ENCODE results near the gene TNKS1BP1. TPM values are rescaled to one million over a fixed set of nuclear protein-coding genes. Genes with fewer than 3 reads are reported as not detected.

TNKS1BP1 gene
- total RNA-seq, 1 experiment from 2014 or later: 218 TPM

- CTCF ChIA-PET: no interaction called here
- no peaks in the 10 kb centered on the region for H3K9me3 ChIP-seq (ENCODE audit: insufficient read depth, low read depth)
- H3F3A ChIP-seq (ENCODE audit: insufficient read depth, low read depth): no peaks in the 10 kb centered on the region; the same call in 1 of the 2 replicates
- intact Hi-C loops (cut with micrococcal nuclease; ENCODE audit: unreplicated experiment): no loop called here
- POLR2A ChIA-PET (ENCODE audit: unreplicated experiment): interaction anchor here (0.6 kb wide), 1 partner anchor 1188 kb away, joined by 3 read pairs; no protein-coding TSS in a partner anchor
- no TSS peak for BruUV-seq (replicated peaks)
- H3K27me3 ChIP-seq (ENCODE audit: insufficient read depth, low read depth): no peaks in the 10 kb centered on the region
- no peaks in the 10 kb centered on the region for H4K20me1 ChIP-seq (ENCODE audit: insufficient read depth)
- H3K4me2 ChIP-seq: no peak overlapping the region
- no peaks in the 10 kb centered on the region for H3K79me2 ChIP-seq (ENCODE audit: low read depth)
- DNase-seq: no peak
- H2AFZ ChIP-seq: no peak overlapping the region
- peaks cover 12% of the 10 kb centered on the region for H3K4me1 ChIP-seq (replicated peaks; ENCODE audit: insufficient read depth)
- no peak overlapping the region for H3K27ac ChIP-seq
- no peaks in the 10 kb centered on the region for H3K36me3 ChIP-seq (ENCODE audit: low read depth)
- no peak overlapping the region for H3K4me3 ChIP-seq
- H3K9me2 ChIP-seq (ENCODE audit: insufficient read depth): no peaks in the 10 kb centered on the region
- TF ChIP-seq EZH2 (IDR thresholded peaks at IDR 0.05; ENCODE audit: low read depth) (no peak), CTCF (conservative IDR thresholded peaks at IDR 0.05) (no peak)
Measured at GRCh38 chr11:57342702-57343101, 17.9 kb upstream of the TNKS1BP1 start.

DNA sequence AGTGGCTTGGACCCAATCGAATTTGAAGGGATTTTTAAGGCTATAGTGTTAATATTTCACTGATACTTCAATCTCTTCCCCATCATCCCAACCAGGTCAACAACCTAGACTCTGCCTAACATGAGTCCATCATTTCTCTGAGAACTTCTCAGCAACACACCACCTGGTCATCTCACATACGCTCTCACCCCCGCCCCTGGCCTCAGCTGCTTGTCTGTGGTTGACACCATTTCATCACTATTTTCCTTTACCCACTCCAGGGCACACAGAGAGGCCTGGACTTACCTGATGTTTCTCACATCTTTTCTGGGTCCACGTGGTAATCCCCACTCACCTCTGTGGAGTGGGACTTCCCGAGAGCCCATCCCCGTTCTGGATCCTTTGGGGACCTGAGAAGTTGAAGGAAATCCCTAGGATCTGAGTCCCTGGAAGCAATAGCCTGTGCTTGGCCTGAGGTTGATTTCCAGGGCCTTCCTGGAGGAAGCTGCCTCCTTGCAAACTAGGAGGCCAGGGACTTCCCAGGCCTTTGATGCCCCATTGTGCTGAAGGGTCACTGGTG lies 16.6 kb upstream of the TNKS1BP1 start:
- no peaks in the 10 kb centered on the region for H3K27me3 ChIP-seq (ENCODE audit: insufficient read depth, low read depth)
- no peaks in the 10 kb centered on the region for H4K20me1 ChIP-seq (ENCODE audit: insufficient read depth)
- no peaks in the 10 kb centered on the region for H3K9me2 ChIP-seq (ENCODE audit: insufficient read depth)
- intact Hi-C loops (cut with micrococcal nuclease; ENCODE audit: unreplicated experiment): no loop called here
- POLR2A ChIA-PET (ENCODE audit: unreplicated experiment): no interaction called here
- no peak overlapping the region for H3K4me3 ChIP-seq
- no peaks in the 10 kb centered on the region for H3K9me3 ChIP-seq (ENCODE audit: insufficient read depth, low read depth)
- H3F3A ChIP-seq (ENCODE audit: insufficient read depth, low read depth): no peaks in the 10 kb centered on the region; the same call in 1 of the 2 replicates
- BruUV-seq (replicated peaks): no TSS peak
- no peak overlapping the region for H2AFZ ChIP-seq
- peaks cover 14% of the 10 kb centered on the region for H3K4me1 ChIP-seq (replicated peaks; ENCODE audit: insufficient read depth)
- H3K36me3 ChIP-seq (ENCODE audit: low read depth): no peaks in the 10 kb centered on the region
- H3K4me2 ChIP-seq: no peak overlapping the region
- H3K79me2 ChIP-seq (ENCODE audit: low read depth): peaks cover under 1% of the 10 kb centered on the region; the same call in 1 of the 2 replicates
- H3K27ac ChIP-seq: no peak overlapping the region
- TF ChIP-seq CTCF (conservative IDR thresholded peaks at IDR 0.05): no peak
- no peak for TF ChIP-seq EZH2 (IDR thresholded peaks at IDR 0.05; ENCODE audit: low read depth)
- no peak for DNase-seq
- CTCF ChIA-PET: interaction anchor here (0.6 kb wide), 1 partner anchor 139 kb away, joined by 3 read pairs; no protein-coding TSS in a partner anchor

DNA sequence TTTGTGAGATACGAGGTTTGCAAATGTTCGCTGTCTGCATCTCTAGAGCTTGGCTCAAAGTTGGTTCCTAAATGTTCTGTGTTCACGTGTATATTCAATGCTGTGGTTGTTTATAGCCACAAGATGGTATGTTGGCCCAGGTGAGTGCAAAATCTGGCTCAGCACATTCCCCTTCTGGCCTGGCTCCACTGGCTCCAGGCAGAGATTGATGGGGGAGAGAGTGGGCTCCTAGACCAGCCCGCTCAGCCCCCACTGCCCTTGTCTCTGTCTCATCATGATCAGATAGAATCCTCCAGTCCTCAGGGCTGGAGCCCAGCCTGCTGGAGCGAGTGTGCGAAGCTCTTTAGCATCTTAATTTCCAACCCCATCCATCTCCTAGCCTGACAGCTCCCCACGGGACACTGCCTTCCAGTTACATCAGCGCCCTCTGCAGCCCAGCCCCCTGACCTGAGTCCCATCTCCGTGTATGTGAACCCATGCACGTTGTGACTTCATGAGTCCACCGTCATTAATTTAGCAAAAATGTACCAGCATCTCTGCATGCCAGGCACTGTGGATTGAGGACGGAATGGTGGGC lies 15.4 kb upstream of the TNKS1BP1 start:
- ChIA-PET CTCF (interaction anchor here (0.6 to 0.9 kb wide), 3 partner anchors 29 to 91 kb away, joined by 3 to 6 read pairs (median 3); no protein-coding TSS in a partner anchor), POLR2A (ENCODE audit: unreplicated experiment) (no interaction called here)
- Histone ChIP-seq H3K27me3 (ENCODE audit: insufficient read depth, low read depth) (no peaks in the 10 kb centered on the region), H2AFZ (no peak overlapping the region), H3K36me3 (ENCODE audit: low read depth) (no peaks in the 10 kb centered on the region), H3K4me1 (replicated peaks; ENCODE audit: insufficient read depth) (peaks cover 19% of the 10 kb centered on the region), H3K9me2 (ENCODE audit: insufficient read depth) (no peaks in the 10 kb centered on the region), H3K9me3 (ENCODE audit: insufficient read depth, low read depth) (no peaks in the 10 kb centered on the region), H4K20me1 (ENCODE audit: insufficient read depth) (no peaks in the 10 kb centered on the region), H3K79me2 (ENCODE audit: low read depth) (peaks cover 10% of the 10 kb centered on the region), H3K4me2 (no peak overlapping the region), H3K4me3 (no peak overlapping the region), H3F3A (ENCODE audit: insufficient read depth, low read depth) (no peaks in the 10 kb centered on the region; the same call in 1 of the 2 replicates), H3K27ac (no peak overlapping the region)
- DNase-seq: no peak
- TF ChIP-seq CTCF (conservative IDR thresholded peaks at IDR 0.05) (no peak), EZH2 (IDR thresholded peaks at IDR 0.05; ENCODE audit: low read depth) (no peak)
- intact Hi-C loops (cut with micrococcal nuclease; ENCODE audit: unreplicated experiment): loop anchor here (1.0 kb wide), 1 partner anchor 224 kb away; no protein-coding TSS in a partner anchor
- no TSS peak for BruUV-seq (replicated peaks)

Data from PC-9 (cell line).